CD4-positive, alpha-beta T cell treated with Interleukin-2 at 100 ng/mL for 4 hours (primary cell): Measurements from ENCODE around the gene NBPF15.
"Not testable (repeated sequence)": the region's sequence is repeated elsewhere in the genome, so short reads cannot be mapped to it uniquely, and the experiment has no call there.

Experiments used
- DNase-seq: peaks from one replicate; pipeline ENCODE4 v3.0.0-alpha.2; 2020; ENCODE audit warnings: low spot score

Gene NBPF15

DNA sequence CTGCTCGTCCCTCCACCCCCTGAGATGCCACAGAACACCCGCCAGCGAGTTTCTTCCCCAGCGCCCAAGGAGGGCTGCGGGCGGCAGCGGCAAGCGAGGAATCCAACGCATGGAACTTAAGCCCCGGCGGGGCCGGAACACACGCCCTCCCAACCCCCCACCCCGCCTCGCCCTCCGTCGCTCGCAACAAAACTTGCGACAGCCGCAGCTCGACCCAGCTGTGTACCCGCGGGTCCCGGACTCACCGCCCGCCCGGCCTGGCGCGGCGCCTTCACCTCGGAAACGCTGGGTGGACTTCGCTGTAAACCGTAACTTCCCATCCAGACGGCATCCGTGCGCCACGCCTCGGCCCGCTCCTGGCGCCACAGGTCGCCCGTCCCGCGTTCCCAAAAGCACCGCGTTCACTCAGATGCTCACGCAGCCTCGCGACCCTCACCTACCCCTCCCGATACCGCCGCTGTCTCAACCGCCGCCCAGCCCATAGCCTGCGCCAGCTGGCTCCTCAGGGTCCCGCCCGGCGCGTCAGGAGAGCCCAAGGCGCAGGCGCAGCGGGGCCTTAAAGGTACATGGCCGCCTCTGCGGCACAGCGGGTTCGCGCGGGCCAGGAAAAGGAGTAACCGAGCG, at the start of gene NBPF15:
Gene NBPF15, minus strand, starts transcription at position 534 of the 624 bp plus-strand sequence. CDS start 21,666 bp downstream, outside the sequence.
- DNase-seq = peak; percentile 71

- not testable (repeated sequence) for DNase-seq
Observed at GRCh38 chr1:144496429-144496828, 35.0 kb upstream of the NBPF15 start.

GRCh38 chr1:144494130-144494529, 32.7 kb upstream of the NBPF15 start:
- DNase-seq = not testable (repeated sequence)

DNA sequence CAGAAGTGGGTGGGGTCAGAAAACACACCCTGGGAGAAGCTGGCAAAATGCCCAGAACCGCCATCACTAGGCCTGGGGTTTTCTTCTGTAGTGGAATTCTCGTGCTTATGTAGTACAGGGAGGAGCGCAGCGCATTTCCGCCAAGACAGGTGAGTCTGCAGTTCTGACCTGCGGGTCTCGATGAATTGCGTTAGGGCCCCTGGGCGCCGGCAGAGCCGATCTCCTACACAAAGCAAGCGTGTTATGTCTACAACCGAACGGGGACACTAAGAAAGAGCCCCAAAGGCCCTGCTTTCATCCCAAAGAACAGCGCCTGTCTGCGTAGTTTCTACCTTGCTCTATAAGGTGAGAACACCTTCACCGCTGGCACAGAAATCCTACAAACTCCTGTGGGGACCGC, 28.9 kb upstream of the NBPF15 start:
- peak; percentile 11 for DNase-seq

DNA sequence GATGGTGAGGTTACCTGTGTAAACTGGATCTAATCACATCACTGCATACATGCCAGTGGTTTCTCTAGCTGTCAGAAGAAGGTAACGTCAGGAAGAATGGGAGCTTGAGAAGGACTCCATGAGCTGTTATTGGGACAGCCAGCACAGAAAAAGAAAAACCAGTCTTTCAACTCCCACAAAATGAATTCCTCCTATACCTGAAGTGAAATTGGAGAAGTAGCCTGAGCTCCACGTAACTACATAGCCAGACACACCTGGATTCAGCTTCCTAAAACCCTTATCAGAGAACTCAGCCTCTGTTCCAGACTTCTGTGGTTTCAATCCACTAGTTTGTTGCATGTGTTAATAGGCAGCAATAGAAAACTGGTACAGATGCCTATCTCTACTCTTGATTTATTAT, 25.5 kb upstream of the NBPF15 start:
- not testable (repeated sequence) for DNase-seq

DNA sequence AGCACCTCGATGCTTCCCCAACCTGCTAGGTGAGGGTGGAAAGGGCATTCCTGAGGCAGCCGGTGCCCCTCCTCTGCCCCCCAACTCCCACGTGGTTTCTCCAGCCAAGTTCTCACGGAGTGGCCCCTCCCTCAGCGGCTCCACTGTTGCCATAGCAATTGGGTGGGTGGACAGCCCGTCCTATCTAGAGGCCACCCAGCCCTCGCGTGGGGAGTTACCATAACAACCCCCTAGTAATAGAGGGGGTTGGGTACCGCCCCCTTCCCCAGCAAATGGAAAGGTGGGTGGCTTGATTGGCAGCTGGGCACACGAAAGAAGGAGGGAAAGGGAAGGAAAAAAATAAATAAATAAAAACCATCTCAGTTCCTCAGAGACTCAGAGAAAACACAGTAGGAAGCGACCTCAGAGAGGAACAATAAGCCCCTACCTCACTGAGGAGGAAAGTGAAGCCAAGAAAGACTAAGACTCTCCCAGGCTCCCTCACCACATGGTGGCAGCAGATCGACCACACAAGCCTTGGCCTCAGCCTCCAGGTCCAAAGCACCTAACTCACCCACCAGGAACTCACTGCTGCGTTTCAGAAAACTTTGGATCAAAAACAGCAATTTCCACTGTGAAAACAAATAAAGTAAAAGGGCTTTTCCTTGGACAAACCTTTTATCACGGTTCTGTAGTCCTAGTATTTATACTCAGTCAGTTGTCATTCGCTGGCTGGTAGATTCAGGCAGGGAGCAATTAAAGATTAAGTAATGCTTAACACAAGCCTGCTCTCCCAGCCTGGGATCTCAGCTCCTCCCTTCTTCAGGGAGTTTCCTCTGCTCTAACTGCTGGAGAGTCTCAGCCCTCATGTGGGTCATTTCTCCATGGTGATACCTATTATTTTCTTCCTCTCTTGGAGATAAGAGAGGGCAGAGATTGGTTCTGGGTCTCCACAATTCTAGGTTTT, 23.9 kb upstream of the NBPF15 start:
- DNase-seq = not testable (repeated sequence)

- not testable (repeated sequence) for DNase-seq
Observed at GRCh38 chr1:144473897-144474296, 12.4 kb upstream of the NBPF15 start.

- DNase-seq = not testable (repeated sequence)
Observed at GRCh38 chr1:144471434-144471833, 10.0 kb upstream of the NBPF15 start.

GRCh38 chr1:144461778-144462177, 309 bp upstream of the NBPF15 start:
- DNase-seq = not testable (repeated sequence)

DNA sequence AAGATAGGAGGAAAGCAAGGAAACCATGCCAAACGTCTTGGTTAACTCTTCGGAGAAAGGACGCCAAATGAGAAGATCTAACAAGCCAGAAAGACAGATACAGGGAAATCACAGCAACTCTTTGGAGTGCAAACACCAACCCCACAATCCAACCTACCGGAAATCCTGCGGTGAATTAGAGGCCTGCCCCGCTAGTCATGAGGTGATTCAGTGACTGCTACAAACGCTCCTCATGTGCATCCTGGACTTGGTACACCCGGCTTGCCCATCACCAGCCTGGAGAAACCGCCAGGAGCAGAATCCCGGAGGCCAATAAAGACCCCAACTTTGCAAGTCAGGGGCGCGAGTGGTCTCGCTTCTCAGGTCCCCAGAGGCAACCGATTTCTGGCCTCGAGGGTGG, 783 bp downstream of the NBPF15 start:
- DNase-seq = peak; percentile 48

GRCh38 chr1:144442402-144442801, 19.1 kb downstream of the NBPF15 start:
- DNase-seq = not testable (repeated sequence)

DNA sequence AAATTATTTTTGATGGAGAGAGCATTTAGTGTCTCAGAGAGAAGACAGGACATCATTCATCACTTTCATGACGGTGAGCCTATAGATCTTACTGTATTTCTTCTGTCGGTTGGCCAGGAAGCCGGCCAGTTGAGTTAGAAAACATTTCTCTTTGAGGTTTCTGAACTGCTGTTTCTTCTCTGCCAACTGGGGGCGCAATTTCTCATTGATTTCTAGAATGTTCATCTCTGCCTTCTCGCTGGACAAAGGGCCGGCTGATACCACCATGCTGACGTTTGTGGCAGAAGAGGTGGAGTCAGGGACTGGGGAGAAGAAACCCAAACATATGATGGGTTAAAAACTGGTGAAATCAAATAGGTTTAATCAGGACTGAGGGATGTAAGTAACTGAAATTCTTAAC, 21.7 kb downstream of the NBPF15 start:
- peak; percentile 6 for DNase-seq

GRCh38 chr1:144418891-144419694, 42.4 kb downstream of the NBPF15 start:
- DNase-seq = peak; percentile 68

GRCh38 chr1:144413404-144414118, 47.9 kb downstream of the NBPF15 start:
- not testable (repeated sequence) for DNase-seq

- peak; percentile 94 for DNase-seq
Observed at GRCh38 chr1:144412491-144413403, 48.7 kb downstream of the NBPF15 start.

DNA sequence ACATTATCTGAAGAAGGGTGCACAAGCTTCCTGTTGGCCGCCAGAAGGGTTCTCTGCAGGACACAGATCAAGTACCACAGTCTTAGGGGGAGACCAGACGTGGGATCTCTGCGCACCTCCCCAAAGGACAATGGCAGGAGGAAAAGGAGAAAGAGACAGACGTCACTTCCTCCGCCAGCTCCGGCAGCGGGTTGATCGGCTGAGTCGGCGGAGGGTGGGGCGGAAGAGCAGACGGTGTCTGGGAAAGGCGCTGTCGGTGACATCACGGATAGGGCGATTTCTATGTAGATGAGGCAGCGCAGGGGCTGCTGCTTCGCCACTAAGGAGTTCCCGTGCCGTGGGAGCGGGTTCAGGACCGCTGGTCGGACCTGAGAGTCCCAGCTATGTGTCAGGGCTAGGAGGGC, 49.4 kb downstream of the NBPF15 start:
- peak; percentile 86 for DNase-seq

GRCh38 chr1:144402807-144403206, 58.7 kb downstream of the NBPF15 start:
- not testable (repeated sequence) for DNase-seq

GRCh38 chr1:144371651-144372050, 89.8 kb downstream of the NBPF15 start:
- not testable (repeated sequence) for DNase-seq
